ENCODE data around the gene STK25.

The STK25 gene

DNA sequence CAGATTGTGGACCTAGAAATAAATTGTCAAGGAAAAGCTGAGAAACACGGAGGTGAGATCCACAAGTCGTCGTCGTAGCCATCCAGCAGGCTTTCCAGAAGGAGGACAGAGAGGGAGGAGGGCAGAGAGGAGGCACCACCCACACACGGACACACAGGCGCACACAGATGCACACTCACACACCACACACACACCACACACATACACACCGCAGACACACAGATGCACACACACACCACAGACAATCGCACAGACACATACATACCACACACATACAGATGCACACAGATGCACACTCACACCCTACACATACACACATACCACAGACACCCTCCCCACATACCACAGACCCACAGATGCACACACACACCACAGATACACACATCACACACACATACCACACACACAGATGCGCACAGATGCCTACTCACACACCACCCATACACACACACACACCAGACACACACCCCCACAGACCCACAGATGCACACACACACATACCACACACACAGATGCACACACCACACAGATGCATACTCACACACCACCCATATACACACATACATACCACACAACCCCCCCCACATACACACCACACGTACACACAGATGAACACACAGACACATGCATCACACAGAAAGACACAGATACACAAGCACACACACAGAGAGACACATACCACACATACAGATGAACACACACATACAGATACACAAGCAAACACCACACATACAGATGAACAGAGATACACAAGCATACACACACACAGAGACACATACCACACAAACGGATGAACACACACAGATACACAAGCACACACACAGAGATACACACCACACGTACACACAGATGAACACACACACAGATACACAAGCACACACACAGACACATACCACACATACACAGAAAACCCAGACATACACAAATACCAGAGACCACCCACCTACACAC, 37.4 kb upstream of the STK25 start:
- DNase-seq (ENCODE audit: insufficient read length, low spot score) = no peak
- no peak for TF ChIP-seq POLR2A (IDR thresholded peaks at IDR 0.05; ENCODE audit: low read depth, low read length)
- FAIRE-seq = no peak

DNA sequence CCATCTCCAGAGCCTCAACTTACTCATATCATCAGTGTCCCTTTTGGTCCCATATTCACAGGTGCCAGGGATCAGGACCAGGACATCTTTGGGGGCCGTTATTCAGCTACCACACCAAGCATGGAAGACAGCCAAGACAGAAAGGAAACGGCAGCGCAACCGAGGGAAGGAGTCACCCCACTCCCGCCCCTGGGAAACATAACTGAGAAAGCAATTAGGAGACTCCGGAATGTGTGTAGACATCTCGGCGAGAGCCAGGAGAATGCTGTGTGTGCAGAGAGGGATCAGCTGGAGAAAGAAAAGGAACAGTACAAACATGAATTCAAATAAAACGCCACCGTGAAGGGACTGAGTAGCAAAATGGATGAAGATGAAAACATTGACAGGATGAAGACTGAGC, 36.7 kb upstream of the STK25 start:
- FAIRE-seq (no peak), DNase-seq (ENCODE audit: insufficient read length, low spot score) (peak; percentile 61)
- TF ChIP-seq POLR2A (IDR thresholded peaks at IDR 0.05; ENCODE audit: low read depth, low read length) = no peak

DNA sequence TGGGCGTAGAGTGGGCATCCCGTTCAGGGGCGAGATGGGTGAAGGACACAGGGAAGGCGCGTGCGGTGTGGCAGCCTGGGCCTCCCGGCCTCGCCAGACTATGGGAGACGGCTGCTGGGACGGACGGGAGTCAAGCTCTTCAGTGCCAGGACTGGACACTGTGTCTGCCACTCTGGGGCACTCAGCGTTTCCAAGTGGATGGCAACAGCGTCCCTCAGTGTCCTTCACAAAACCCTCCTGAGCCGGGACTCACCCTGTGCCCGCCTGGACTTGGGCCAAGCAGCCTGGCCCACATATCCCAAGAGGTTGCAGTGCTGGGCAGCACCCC, 33.9 kb upstream of the STK25 start:
- no peak for TF ChIP-seq POLR2A (IDR thresholded peaks at IDR 0.05; ENCODE audit: low read depth, low read length)
- no peak for DNase-seq (ENCODE audit: insufficient read length, low spot score)
- FAIRE-seq = no peak

DNA sequence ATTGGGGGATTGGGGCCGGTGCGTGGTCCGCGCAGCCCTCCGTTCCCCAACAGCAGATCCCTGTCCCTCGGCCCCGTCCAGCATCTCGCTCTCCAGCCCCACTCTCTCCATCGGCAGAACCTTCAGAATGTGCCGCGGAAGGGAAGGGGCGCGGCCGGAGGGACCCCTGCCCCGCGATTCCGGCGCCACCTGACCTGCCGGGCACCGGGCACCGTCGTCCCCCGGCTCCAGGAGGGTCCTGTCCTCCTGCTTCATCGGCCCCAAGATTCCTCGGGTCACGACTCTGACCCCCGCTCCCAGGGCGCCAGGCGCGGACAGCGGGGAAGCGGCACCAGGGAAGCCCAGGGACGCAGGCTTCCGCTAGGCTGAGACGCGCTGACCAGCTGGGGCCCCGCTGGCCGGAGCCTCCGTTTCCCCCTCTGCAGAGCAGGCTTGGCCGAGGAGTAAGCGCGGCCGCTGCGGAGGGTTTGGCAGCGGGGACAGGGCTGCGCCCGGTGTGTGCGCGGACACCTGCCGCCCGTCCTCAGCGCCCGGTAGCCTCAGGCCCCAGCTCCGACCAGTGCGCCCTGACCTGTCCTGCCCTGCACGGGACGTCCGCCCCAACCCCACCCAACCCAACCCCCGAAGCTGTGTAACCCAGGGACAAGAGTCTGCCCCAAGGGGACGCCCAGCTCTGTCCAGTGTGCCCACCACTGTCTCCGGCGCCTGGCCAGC, 33.3 kb upstream of the STK25 start:
- DNase-seq (ENCODE audit: insufficient read length, low spot score) (no peak), FAIRE-seq (no peak)
- TF ChIP-seq POLR2A (IDR thresholded peaks at IDR 0.05; ENCODE audit: low read depth, low read length) = no peak

DNA sequence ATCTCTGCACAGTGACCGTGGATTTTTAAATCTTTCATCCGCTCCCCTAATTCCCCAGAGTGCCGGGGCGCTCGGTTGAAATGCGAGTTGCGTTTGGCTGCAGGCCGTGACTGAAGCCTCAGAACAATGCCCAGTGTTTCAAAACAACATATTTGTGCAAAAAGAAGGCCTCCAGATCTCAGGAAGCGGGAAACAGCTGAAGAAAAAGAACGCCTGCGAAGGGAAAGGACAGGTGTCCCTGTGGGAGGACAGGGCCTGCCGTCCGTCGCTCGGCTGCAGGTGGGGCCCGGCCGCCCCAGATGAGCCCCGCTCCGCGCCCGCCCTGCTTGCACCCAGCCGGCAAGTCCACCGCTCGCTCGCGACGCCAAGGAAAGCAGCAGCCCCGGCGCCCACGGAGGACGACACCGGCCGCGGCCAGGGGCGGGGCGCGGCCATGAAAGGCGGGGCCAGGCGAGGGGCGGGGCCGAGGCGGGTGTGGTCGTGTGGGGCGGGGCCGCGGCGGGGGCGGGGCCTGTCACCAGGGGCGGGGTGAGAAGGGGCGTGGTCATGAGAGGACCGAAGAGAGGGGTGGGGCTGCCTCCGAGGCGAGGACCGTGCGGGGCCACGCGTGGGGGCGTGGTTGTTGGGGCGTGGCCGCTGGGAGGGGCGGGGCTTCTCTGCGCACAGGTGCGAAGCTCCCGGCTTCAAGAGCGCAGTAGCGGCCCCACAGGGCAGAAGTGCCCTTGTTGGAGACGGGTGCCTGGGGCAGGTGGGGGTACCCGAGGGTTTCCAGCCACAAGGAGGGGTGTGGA, 32.6 kb upstream of the STK25 start:
- DNase-seq (ENCODE audit: insufficient read length, low spot score) (peak; percentile 62), FAIRE-seq (no peak)
- TF ChIP-seq POLR2A (IDR thresholded peaks at IDR 0.05; ENCODE audit: low read depth, low read length) = peak; percentile 15; the same call in 1 of the 2 replicates

DNA sequence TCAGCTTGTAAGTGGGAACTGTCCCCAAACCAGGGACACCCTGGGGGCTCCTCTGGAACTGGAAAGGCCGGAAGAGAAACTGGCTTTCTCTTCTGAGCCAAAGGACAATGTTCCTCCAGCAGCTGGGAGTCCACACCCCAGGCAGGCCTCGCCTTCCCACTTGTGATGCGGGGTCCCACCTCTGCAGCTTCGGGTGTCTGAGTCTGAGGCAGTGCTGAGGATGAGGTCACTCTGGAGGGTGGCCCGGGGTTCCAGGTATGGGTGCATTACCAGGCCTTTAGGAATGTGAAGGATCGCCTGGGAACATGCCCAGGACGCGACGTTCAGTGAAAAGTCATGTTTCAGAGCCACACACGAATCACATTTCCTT, 32.0 kb upstream of the STK25 start:
- no peak for FAIRE-seq
- no peak for DNase-seq (ENCODE audit: insufficient read length, low spot score)
- no peak for TF ChIP-seq POLR2A (IDR thresholded peaks at IDR 0.05; ENCODE audit: low read depth, low read length)

DNA sequence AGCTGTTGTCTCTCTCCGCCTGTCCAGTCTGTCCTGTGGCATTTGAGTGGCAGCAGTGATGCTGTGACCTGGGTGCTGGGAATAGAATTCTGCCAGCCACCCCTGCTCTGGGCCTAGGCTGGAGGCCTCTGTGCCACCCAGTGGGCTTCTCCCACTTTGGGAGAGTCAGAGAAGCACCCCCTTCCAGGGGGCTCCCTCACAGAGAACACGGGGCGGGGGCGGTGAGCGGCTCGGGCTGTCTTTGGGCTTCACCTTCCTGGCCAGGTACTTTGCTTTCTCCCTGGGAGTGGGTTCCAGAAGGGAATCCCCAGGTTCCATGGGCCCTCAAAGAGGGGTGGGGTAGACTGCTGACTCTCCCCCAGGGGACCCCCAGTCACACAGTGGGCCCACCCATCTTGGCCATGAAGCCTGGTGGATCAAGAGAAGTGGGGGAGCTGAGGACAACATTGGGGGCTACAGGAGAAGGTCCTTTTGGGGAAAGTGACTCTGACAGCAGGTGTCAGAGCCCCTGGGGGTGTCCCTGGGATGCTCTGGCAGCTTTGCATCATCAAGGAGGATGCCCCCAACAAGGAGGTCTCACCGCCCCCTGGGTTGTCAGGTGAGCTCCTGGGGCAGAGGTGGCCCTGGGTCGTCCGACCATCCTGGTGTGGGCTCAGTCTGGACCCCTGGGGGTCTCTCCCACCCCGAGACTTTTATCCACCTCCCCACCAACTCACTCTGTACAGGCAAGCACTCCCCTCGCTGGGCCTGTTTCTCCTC, 31.4 kb upstream of the STK25 start:
- TF ChIP-seq POLR2A (IDR thresholded peaks at IDR 0.05; ENCODE audit: low read depth, low read length) = no peak
- DNase-seq (ENCODE audit: insufficient read length, low spot score) (no peak), FAIRE-seq (no peak)

DNA sequence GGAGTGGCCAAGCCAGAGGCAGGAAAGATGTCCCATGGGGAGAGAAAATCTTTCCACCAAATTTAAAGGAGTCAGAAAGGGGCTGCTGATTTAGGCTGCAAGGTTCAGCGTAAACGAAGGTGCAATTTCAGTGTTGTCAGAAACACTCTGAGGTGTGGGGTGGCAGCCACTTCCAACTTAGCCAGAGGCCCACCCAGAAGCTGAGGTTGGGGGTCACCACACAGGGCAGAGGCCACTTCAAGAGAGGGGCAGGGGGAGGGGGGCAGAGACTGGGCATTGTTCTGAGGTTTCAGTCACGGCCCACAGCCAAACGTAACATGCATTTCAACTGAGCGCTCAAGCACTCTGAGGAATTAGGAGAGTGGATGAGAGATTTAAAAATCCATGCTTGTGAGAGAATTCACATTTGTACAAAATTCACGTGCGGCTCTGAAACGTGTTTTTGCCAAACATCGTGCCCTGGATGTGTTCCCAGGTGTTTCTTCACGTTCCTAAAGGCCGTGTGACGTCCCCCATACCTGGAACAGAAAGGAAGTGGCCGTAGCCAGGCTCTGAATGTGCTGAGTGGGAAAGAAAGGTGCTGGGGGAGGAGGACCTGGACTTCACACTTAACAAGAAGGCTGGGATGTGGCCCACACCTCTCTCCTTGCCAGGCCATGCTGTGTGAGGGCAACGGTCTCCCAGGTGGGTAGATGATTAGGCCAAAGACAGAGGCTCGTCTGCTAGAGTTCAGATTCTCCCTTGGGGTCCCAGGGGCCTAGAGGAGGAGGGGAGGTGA, 30.6 kb upstream of the STK25 start:
- no peak for DNase-seq (ENCODE audit: insufficient read length, low spot score)
- FAIRE-seq = no peak
- no peak for TF ChIP-seq POLR2A (IDR thresholded peaks at IDR 0.05; ENCODE audit: low read depth, low read length)

DNA sequence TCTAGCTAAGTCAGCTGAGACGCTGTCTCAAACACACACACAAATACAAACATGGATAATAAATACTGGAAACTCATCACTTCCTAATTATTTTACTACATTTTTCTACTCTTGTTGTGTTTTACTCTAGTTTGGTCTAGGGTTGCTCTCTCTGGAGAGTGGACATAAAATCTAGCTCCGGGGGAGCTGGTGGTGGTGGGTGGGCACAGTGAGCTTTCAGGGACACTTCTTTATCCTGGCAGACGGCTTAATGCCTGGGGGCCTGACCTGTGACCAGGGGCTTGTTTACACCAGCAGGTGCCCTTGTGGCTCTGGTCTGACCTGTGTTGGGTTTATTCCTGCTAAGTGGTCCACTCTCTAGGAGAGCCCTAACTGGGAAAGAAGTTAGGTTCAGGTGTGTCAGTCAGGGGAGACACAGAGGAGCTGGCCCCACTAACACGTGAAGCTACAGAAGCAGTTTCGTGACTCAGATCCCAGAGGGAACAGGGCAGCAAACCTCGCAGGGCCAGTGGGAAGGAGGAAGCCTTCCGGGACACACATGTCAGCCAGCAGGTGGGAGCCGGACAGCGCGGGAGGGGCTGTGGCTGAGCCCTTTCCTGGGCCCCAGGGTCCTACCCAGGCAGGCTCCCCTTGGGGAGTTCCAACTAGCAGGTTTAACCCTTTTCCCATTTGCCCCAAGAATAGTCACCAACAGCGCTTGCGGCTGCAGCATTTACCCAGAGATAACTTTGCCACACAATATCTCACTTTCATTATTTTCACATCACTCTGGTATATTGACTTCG, 27.7 kb upstream of the STK25 start:
- no peak for FAIRE-seq
- no peak for TF ChIP-seq POLR2A (IDR thresholded peaks at IDR 0.05; ENCODE audit: low read depth, low read length)

DNA sequence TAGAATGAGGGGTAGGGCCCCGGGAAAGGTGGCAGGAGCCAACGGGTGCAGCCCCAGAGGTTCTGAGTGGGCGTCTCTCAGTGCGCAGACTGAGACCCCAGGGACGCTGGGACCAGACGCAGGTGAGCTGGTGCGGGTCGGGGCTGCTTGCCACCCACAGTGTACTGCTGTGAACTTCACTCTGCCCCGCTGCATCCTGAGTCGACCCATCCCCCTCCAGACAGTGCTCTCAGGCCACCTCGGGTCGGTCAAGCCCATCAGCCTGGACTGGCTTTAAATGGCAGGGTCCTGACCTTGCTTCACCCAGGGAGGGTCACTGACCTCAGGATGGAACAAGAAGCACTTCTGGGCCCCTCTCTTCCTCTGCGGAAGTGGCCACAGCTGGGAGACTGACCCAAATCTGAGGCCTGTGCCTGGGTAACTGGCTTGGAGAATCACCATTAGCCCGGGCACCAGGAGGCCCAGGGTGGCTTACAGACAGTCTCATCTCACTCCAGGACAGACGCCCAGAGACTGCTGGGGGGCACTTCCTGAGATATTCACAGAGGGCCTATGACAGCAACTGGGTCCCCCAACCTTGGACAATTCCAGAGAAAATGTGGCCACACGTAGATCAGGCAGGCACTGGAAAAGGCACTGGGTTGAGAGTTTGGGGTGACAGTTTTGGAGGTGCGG, 26.5 kb upstream of the STK25 start:
- DNase-seq (ENCODE audit: insufficient read length, low spot score) = no peak
- no peak for TF ChIP-seq POLR2A (IDR thresholded peaks at IDR 0.05; ENCODE audit: low read depth, low read length)
- FAIRE-seq = no peak

More for the DNA sequence above, 27.7 kb upstream of the STK25 start:
- DNase-seq (ENCODE audit: insufficient read length, low spot score) = no peak

DNA sequence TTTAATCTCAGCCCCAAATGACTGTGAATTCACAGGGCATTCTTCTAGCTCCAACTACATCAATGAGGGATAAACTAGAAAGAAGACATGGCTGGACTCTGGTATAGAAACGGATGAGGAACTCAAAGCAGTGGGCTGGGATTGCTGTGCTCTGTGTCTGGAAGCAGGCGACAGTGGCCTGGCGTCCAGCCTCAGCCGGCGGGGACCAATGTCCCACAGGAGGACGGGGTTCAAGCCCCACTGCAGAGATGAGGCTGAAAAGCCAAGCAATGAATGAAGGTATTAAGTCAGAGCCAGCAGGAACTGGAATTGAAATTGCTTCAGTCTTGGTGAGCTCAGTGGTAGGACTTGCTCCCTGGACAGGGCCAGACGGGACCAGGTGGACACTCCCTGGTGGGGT, 25.9 kb upstream of the STK25 start:
- no peak for TF ChIP-seq POLR2A (IDR thresholded peaks at IDR 0.05; ENCODE audit: low read depth, low read length)
- FAIRE-seq = no peak
- DNase-seq (ENCODE audit: insufficient read length, low spot score) = no peak
